ENCODE measurements around the gene KRT9. TPM values are rescaled to one million over a fixed set of nuclear protein-coding genes. Genes with fewer than 3 reads are reported as not detected.

The KRT9 gene
- total and polyA plus RNA-seq, 2 of the 13 experiments (the other 11 are each of a cell fraction or from before 2014, with no cell fraction given) = not detected

DNA sequence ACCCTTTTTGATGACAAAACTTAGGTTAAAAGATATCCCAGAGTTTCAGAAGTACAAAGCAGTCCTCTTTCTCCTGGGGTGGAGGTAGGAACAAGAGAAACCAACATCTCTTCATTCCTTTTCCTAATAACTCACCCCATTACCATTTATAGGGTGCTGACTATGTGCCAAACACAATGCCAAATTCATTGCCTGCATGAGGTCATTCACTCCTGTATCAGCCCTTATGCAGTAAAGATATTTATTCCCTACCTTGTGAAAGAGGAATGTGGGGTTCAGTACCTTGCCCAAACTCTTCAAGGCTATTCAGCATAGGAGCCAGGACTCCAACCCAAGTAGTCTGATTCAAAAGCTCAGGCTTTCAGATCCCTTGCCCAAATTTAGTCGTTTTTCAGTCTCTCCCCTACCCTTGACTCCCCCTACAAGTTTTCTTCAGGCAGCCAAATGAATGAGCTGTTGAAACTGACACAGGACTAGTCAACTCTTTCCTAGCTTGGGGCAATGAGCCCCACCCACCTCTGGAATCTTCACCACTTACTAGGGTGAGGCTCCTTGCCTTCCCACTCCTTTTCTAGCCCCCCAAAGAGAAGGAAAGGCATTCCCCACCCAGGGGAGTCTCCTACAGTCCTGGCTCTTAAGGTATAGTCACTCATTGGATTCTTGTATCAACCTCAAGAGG is 9.0 kb upstream of the KRT9 start (continued):
- TF ChIP-seq, protein P1, sequence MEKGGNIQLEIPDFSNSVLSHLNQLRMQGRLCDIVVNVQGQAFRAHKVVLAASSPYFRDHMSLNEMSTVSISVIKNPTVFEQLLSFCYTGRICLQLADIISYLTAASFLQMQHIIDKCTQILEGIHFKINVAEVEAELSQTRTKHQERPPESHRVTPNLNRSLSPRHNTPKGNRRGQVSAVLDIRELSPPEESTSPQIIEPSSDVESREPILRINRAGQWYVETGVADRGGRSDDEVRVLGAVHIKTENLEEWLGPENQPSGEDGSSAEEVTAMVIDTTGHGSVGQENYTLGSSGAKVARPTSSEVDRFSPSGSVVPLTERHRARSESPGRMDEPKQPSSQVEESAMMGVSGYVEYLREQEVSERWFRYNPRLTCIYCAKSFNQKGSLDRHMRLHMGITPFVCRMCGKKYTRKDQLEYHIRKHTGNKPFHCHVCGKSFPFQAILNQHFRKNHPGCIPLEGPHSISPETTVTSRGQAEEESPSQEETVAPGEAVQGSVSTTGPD (CRISPR knock-in tag; IDR thresholded peaks at IDR 0.05) = no peak
- TF ChIP-seq, protein P2, sequence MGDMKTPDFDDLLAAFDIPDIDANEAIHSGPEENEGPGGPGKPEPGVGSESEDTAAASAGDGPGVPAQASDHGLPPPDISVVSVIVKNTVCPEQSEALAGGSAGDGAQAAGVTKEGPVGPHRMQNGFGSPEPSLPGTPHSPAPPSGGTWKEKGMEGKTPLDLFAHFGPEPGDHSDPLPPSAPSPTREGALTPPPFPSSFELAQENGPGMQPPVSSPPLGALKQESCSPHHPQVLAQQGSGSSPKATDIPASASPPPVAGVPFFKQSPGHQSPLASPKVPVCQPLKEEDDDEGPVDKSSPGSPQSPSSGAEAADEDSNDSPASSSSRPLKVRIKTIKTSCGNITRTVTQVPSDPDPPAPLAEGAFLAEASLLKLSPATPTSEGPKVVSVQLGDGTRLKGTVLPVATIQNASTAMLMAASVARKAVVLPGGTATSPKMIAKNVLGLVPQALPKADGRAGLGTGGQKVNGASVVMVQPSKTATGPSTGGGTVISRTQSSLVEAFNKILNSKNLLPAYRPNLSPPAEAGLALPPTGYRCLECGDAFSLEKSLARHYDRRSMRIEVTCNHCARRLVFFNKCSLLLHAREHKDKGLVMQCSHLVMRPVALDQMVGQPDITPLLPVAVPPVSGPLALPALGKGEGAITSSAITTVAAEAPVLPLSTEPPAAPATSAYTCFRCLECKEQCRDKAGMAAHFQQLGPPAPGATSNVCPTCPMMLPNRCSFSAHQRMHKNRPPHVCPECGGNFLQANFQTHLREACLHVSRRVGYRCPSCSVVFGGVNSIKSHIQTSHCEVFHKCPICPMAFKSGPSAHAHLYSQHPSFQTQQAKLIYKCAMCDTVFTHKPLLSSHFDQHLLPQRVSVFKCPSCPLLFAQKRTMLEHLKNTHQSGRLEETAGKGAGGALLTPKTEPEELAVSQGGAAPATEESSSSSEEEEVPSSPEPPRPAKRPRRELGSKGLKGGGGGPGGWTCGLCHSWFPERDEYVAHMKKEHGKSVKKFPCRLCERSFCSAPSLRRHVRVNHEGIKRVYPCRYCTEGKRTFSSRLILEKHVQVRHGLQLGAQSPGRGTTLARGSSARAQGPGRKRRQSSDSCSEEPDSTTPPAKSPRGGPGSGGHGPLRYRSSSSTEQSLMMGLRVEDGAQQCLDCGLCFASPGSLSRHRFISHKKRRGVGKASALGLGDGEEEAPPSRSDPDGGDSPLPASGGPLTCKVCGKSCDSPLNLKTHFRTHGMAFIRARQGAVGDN (CRISPR knock-in tag; IDR thresholded peaks at IDR 0.05) = no peak
- TF ChIP-seq, protein P3, sequence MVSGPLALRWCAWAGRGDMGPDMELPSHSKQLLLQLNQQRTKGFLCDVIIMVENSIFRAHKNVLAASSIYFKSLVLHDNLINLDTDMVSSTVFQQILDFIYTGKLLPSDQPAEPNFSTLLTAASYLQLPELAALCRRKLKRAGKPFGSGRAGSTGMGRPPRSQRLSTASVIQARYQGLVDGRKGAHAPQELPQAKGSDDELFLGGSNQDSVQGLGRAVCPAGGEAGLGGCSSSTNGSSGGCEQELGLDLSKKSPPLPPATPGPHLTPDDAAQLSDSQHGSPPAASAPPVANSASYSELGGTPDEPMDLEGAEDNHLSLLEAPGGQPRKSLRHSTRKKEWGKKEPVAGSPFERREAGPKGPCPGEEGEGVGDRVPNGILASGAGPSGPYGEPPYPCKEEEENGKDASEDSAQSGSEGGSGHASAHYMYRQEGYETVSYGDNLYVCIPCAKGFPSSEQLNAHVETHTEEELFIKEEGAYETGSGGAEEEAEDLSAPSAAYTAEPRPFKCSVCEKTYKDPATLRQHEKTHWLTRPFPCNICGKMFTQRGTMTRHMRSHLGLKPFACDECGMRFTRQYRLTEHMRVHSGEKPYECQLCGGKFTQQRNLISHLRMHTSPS (CRISPR knock-in tag; IDR thresholded peaks at IDR 0.05; ENCODE audit: low read depth) = no peak

DNA sequence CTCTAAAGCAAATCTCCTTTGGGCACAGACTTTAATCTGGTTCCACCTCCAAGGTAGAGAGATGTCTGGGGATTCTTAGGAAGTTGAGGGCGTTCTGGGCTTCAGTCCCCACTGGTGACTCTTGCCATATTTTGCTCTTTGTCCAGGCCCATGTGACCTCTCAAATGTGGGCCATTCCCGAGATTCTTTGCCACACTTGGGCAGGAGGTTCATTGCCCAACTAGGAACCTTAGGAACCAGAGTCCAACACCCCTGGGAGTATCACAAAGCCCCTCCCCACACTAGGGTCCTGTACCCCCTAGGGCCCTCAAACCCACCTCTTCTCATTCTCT is 8.4 kb upstream of the KRT9 start:
- Histone ChIP-seq H3K4me3 (replicated peaks in 1 of 3; ENCODE audit: insufficient read depth in 1 of 3, low read depth in 2 of 3, low read length in 3 of 3) (no peak overlapping the region), H3K4me2 (ENCODE audit: low read depth, low read length) (no peak overlapping the region), H3K36me3 (replicated peaks in 1 of 2; ENCODE audit: control insufficient read depth in 1 of 2, insufficient read depth in 2 of 2, low read length in 2 of 2) (no peaks in the 10 kb centered on the region), H3K27ac (ENCODE audit: extremely low read length, insufficient read depth, low read length) (no peak overlapping the region), H3K27me3 (ENCODE audit: control insufficient read depth in 1 of 2, insufficient read depth in 2 of 2, low read length in 2 of 2) (peaks cover 3% of the 10 kb centered on the region in 2 experiments; a peak in 2 of 5 replicates), H3K4me1 (ENCODE audit: insufficient read depth, low read length) (no peaks in the 10 kb centered on the region), H3K9ac (ENCODE audit: insufficient read depth, low read depth, low read length) (no peak overlapping the region), H2AFZ (ENCODE audit: low read length) (no peak overlapping the region), H3K9me3 (ENCODE audit: low read length) (no peaks in the 10 kb centered on the region), H3K79me2 (ENCODE audit: insufficient read depth, low read length) (no peaks in the 10 kb centered on the region), H4K20me1 (ENCODE audit: insufficient read depth, low read length) (no peaks in the 10 kb centered on the region)
- ChIA-PET CTCF (ENCODE audit: low intra/inter-chr PET ratio, low total read pairs) (interaction anchor here (1.3 to 2.1 kb wide), 4 partner anchors 67 to 86 kb away, joined by 4 to 10 read pairs (median 6); no protein-coding TSS in a partner anchor), POLR2A (interaction anchor here (0.7 kb wide), 1 partner anchor 12 kb away, joined by 3 read pairs; no protein-coding TSS in a partner anchor)
- DNase-seq (ENCODE audit: low spot score) (no peak), FAIRE-seq (no peak), ATAC-seq (no peak)
- no TSS peak for BruUV-seq (replicated peaks)
- WGBS (ENCODE audit: low lambda C conversion rate) = 15% methylated on average over 2 of the region's 2 CpGs
- intact Hi-C loops (cut with micrococcal nuclease; ENCODE audit: unreplicated experiment) = no loop called here
- in situ Hi-C loops (cut with HindIII; ENCODE audit: extremely low pct_ligation_motif_present, low pct_unique_long_range_greater_than_20kb) = no loop called here
- no peak for TF ChIP-seq ZNF777 (CRISPR knock-in tag; IDR thresholded peaks at IDR 0.05)
- TF ChIP-seq FOXA1 (IDR thresholded peaks at IDR 0.05) = no peak
- TF ChIP-seq FOXA1 (CRISPR knock-in tag; IDR thresholded peaks at IDR 0.05) = no peak
- TF ChIP-seq POGZ (CRISPR knock-in tag; IDR thresholded peaks at IDR 0.05) = no peak
- TF ChIP-seq ZNF232 (CRISPR knock-in tag; IDR thresholded peaks at IDR 0.05; ENCODE audit: borderline replicate concordance) = no peak
- no peak for TF ChIP-seq ZIK1 (CRISPR knock-in tag; IDR thresholded peaks at IDR 0.05; ENCODE audit: borderline replicate concordance, low read depth)
- TF ChIP-seq, protein P4, sequence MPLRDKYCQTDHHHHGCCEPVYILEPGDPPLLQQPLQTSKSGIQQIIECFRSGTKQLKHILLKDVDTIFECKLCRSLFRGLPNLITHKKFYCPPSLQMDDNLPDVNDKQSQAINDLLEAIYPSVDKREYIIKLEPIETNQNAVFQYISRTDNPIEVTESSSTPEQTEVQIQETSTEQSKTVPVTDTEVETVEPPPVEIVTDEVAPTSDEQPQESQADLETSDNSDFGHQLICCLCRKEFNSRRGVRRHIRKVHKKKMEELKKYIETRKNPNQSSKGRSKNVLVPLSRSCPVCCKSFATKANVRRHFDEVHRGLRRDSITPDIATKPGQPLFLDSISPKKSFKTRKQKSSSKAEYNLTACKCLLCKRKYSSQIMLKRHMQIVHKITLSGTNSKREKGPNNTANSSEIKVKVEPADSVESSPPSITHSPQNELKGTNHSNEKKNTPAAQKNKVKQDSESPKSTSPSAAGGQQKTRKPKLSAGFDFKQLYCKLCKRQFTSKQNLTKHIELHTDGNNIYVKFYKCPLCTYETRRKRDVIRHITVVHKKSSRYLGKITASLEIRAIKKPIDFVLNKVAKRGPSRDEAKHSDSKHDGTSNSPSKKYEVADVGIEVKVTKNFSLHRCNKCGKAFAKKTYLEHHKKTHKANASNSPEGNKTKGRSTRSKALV (CRISPR knock-in tag; IDR thresholded peaks at IDR 0.05) = no peak
- TF ChIP-seq NONO (IDR thresholded peaks at IDR 0.05) = no peak
- TF ChIP-seq NONO (CRISPR knock-in tag; conservative IDR thresholded peaks at IDR 0.05) = no peak
- no peak for TF ChIP-seq CEBPG (CRISPR knock-in tag; IDR thresholded peaks at IDR 0.05)

All from HepG2 (cell line).